BLaER1 treated with 17β-estradiol and CSF1 and Interleukin-3, amounts not matched to agents 10 nM and 100 nM (cell line): Measurements from ENCODE around the gene IGSF9B.

Experiments
- H3K27ac ChIP-seq, 11 experiments: shearing (Covaris generic); formaldehyde crosslinking; 2 replicates each; pipeline ENCODE4 v1.8.1; 2022
- H3K27me3 ChIP-seq, 11 experiments: shearing (Covaris generic); formaldehyde crosslinking; 2 replicates each; pipeline ENCODE4 v1.8.1; 2022
- H3K36me3 ChIP-seq, 11 experiments: shearing (Covaris generic); formaldehyde crosslinking; 2 replicates each; pipeline ENCODE4 v1.8.1; 2022
- H3K4me1 ChIP-seq, 10 experiments: shearing (Covaris generic); formaldehyde crosslinking; 2 replicates each; pipeline ENCODE4 v1.8.1; 2022
- H3K4me2 ChIP-seq, 11 experiments: shearing (Covaris generic); formaldehyde crosslinking; 2 replicates each; pipeline ENCODE4 v1.8.1; 2022
- H3K4me3 ChIP-seq, 10 experiments: shearing (Covaris generic); formaldehyde crosslinking; 2 replicates each; pipeline ENCODE4 v1.8.1; 2022
- H3K9ac ChIP-seq, 11 experiments: shearing (Covaris generic); formaldehyde crosslinking; 2 replicates each; pipeline ENCODE4 v1.8.1; 2022
- H3K9me3 ChIP-seq, 11 experiments: shearing (Covaris generic); formaldehyde crosslinking; replicated peaks in 1 of 11; 2 replicates each; pipeline ENCODE4 v1.8.1; 2022
- H4K20me1 ChIP-seq, 11 experiments: shearing (Covaris generic); formaldehyde crosslinking; 2 replicates each; pipeline ENCODE4 v1.8.1; 2022
- Cebpa-rat ChIP-seq, 11 experiments: shearing (Covaris generic); IDR thresholded peaks; 2 replicates each; pipeline ENCODE4 v1.8.1; 2022

IGSF9B gene

GRCh38 chr11:133887692-133888332 is 69.0 kb downstream of the IGSF9B start:
- Histone ChIP-seq H3K4me2 (peak overlapping the region in 8 of 11 experiments; percentile 13 to 85 (median 56); a peak in 15 of 22 replicates), H3K9me3 (peaks cover 20 to 35% (median 26%) of the 10 kb centered on the region in 11 experiments), H3K36me3 (no peaks in the 10 kb centered on the region), H3K9ac (no peak overlapping the region), H3K4me1 (peaks cover 0 to 62% (median 42%) of the 10 kb centered on the region in 10 experiments; a peak in 16 of 20 replicates), H3K27ac (no peak overlapping the region), H3K4me3 (no peak overlapping the region), H4K20me1 (no peaks in the 10 kb centered on the region), H3K27me3 (no peaks in the 10 kb centered on the region)
- no peak for TF ChIP-seq Cebpa-rat (IDR thresholded peaks at IDR 0.05)

GRCh38 chr11:133886029-133886428 is 70.7 kb downstream of the IGSF9B start:
- H3K4me2 ChIP-seq: no peak overlapping the region
- H3K36me3 ChIP-seq: no peaks in the 10 kb centered on the region
- no peaks in the 10 kb centered on the region for H3K27me3 ChIP-seq
- TF ChIP-seq Cebpa-rat (IDR thresholded peaks at IDR 0.05): no peak
- no peak overlapping the region for H3K9ac ChIP-seq
- no peaks in the 10 kb centered on the region for H4K20me1 ChIP-seq
- H3K9me3 ChIP-seq: peaks cover 21 to 38% (median 29%) of the 10 kb centered on the region in 11 experiments
- no peak overlapping the region for H3K4me3 ChIP-seq
- peaks cover 0 to 44% (median 30%) of the 10 kb centered on the region in 10 experiments; a peak in 14 of 20 replicates for H3K4me1 ChIP-seq
- no peak overlapping the region for H3K27ac ChIP-seq

- H3K9ac ChIP-seq: no peak overlapping the region
- peaks cover 0 to 5% (median 0%) of the 10 kb centered on the region in 11 experiments; a peak in 3 of 22 replicates for H3K9me3 ChIP-seq
- H3K4me1 ChIP-seq: no peaks in the 10 kb centered on the region
- H3K27ac ChIP-seq: no peak overlapping the region
- H3K4me2 ChIP-seq: no peak overlapping the region
- H3K36me3 ChIP-seq: no peaks in the 10 kb centered on the region
- H3K27me3 ChIP-seq: no peaks in the 10 kb centered on the region
- no peak for TF ChIP-seq Cebpa-rat (IDR thresholded peaks at IDR 0.05)
- no peaks in the 10 kb centered on the region for H4K20me1 ChIP-seq
- H3K4me3 ChIP-seq: no peak overlapping the region
These were observed 84.6 kb downstream of the IGSF9B start for GRCh38 chr11:133872160-133872559.

- Histone ChIP-seq H3K9me3 (peaks cover 10 to 21% (median 14%) of the 10 kb centered on the region in 11 experiments; a peak in 21 of 22 replicates), H3K36me3 (no peaks in the 10 kb centered on the region), H3K27ac (no peak overlapping the region), H3K4me1 (peaks cover 0 to 7% (median 0%) of the 10 kb centered on the region in 10 experiments; a peak in 4 of 20 replicates), H3K27me3 (no peaks in the 10 kb centered on the region), H3K9ac (no peak overlapping the region), H4K20me1 (no peaks in the 10 kb centered on the region), H3K4me3 (no peak overlapping the region), H3K4me2 (no peak overlapping the region)
- no peak for TF ChIP-seq Cebpa-rat (IDR thresholded peaks at IDR 0.05)
These were observed 89.3 kb downstream of the IGSF9B start for GRCh38 chr11:133867456-133867855.

DNA sequence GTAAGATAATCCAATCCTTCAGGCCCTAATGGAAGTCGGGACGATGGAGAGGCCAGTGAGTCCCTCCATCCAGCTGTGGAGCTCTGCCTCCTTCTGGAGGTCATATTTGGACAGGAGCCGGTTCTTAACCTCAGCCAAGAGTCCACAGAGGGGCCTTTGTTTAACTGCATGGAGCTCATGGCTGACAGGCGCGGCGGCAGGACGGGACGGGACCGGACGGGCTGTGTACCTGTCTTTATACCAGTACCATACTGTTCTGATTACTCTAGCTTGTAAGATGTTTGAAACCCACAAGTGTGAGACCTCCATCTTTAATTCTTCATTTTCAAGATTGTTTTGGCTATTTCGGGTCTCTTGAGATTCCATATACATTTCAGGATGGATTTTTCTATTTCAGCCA is 91.3 kb downstream of the IGSF9B start:
- Histone ChIP-seq H4K20me1 (no peaks in the 10 kb centered on the region), H3K27ac (no peak overlapping the region), H3K9me3 (peaks cover 10 to 21% (median 14%) of the 10 kb centered on the region in 11 experiments; a peak in 21 of 22 replicates), H3K27me3 (no peaks in the 10 kb centered on the region), H3K4me1 (peaks cover 0 to 7% (median 0%) of the 10 kb centered on the region in 10 experiments; a peak in 4 of 20 replicates), H3K4me2 (no peak overlapping the region), H3K9ac (no peak overlapping the region), H3K4me3 (no peak overlapping the region), H3K36me3 (no peaks in the 10 kb centered on the region)
- no peak for TF ChIP-seq Cebpa-rat (IDR thresholded peaks at IDR 0.05)

DNA sequence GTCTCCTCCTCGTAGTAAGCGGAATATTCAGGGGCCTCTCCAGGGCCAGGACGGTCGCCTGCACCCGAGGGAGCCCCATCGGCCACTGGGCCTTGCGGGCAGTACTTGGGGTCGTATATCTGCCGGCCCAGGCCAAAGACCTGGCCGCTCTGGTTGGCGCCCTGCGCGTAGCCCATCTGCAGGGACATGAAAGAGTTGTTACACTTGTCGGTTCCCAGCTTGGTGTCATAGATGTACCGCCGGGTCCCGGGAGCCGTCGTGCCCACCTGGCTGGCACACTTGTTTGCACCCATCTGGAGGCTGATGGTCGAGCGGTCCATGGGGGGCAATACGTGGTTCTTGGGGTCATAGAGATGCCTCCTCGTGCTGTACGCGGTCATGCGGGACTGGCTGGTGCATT is 92.0 kb downstream of the IGSF9B start:
- H3K27me3 ChIP-seq: no peaks in the 10 kb centered on the region
- peaks cover 0 to 7% (median 0%) of the 10 kb centered on the region in 10 experiments; a peak in 4 of 20 replicates for H3K4me1 ChIP-seq
- H3K4me2 ChIP-seq: no peak overlapping the region
- no peaks in the 10 kb centered on the region for H3K36me3 ChIP-seq
- H3K9me3 ChIP-seq: peaks cover 10 to 21% (median 14%) of the 10 kb centered on the region in 11 experiments; a peak in 21 of 22 replicates
- no peaks in the 10 kb centered on the region for H4K20me1 ChIP-seq
- H3K4me3 ChIP-seq: 0 out of 20 replicates have a peak overlapping the region, but pooled peaks of 1 of the 10 experiments have one; percentile 19
- H3K9ac ChIP-seq: no peak overlapping the region
- H3K27ac ChIP-seq: no peak overlapping the region
- TF ChIP-seq Cebpa-rat (IDR thresholded peaks at IDR 0.05): no peak

- Histone ChIP-seq H4K20me1 (no peaks in the 10 kb centered on the region), H3K9me3 (peaks cover 9 to 16% (median 11%) of the 10 kb centered on the region in 11 experiments; a peak in 21 of 22 replicates), H3K4me1 (peaks cover 0 to 7% (median 0%) of the 10 kb centered on the region in 10 experiments; a peak in 4 of 20 replicates), H3K36me3 (no peaks in the 10 kb centered on the region), H3K4me2 (peak overlapping the region in 2 of 11 experiments; percentile 3 to 24; a peak in 2 of 22 replicates), H3K27ac (no peak overlapping the region), H3K9ac (no peak overlapping the region), H3K27me3 (no peaks in the 10 kb centered on the region), H3K4me3 (no peak overlapping the region)
- TF ChIP-seq Cebpa-rat (IDR thresholded peaks at IDR 0.05): no peak
These were observed 96.6 kb downstream of the IGSF9B start for GRCh38 chr11:133860151-133860550.
